H9 (cell line): Measurements from ENCODE around the gene DYNLRB1. TPM values are rescaled to one million over a fixed set of nuclear protein-coding genes. Genes with fewer than 3 reads are reported as not detected.

Experiments
- DNase-seq: peaks from one replicate; pipeline ENCODE4 v3.0.0-alpha.2; 2017
- H2AFZ ChIP-seq: one replicate; pipeline ENCODE4 v1.6.1; 2013; ENCODE audit warnings: mild to moderate bottlenecking, low read length, control low read depth, moderate library complexity
- H2AK5ac ChIP-seq: 2 replicates; pipeline ENCODE4 v1.6.1; 2013; ENCODE audit warnings: low read length, control low read depth, mixed read lengths; ENCODE audit not compliant: insufficient read length
- H2BK120ac ChIP-seq: one replicate; pipeline ENCODE4 v1.6.1; 2013; ENCODE audit warnings: low read depth, mild to moderate bottlenecking, low read length, control low read depth, inconsistent platforms; ENCODE audit not compliant: poor library complexity, severe bottlenecking
- H2BK12ac ChIP-seq: 2 replicates; pipeline ENCODE4 v1.6.1; 2013; ENCODE audit warnings: low read length, control low read depth, mixed read lengths, low read depth; ENCODE audit not compliant: insufficient read length
- H2BK15ac ChIP-seq: 2 replicates; pipeline ENCODE4 v1.6.1; 2013; ENCODE audit warnings: low read depth, low read length, control low read depth
- H2BK20ac ChIP-seq: one replicate; pipeline ENCODE4 v1.6.1; 2013; ENCODE audit warnings: low read depth, mild to moderate bottlenecking, low read length, control low read depth, inconsistent platforms; ENCODE audit not compliant: poor library complexity, severe bottlenecking
- H2BK5ac ChIP-seq: 2 replicates; pipeline ENCODE4 v1.6.1; 2013; ENCODE audit warnings: low read length, control low read depth, mixed read lengths; ENCODE audit not compliant: insufficient read length
- H3K14ac ChIP-seq: 2 replicates; pipeline ENCODE4 v1.6.1; 2013; ENCODE audit warnings: low read length, control low read depth; ENCODE audit not compliant: insufficient read depth
- H3K18ac ChIP-seq: 2 replicates; pipeline ENCODE4 v1.6.1; 2013; ENCODE audit warnings: low read depth, mild to moderate bottlenecking, mixed read lengths, low read length, control low read depth; ENCODE audit not compliant: insufficient read length
- H3K23ac ChIP-seq: 2 replicates; pipeline ENCODE4 v1.6.1; 2013; ENCODE audit warnings: low read length, control low read depth, mixed read lengths, low read depth; ENCODE audit not compliant: insufficient read length
- H3K23me2 ChIP-seq: 2 replicates; pipeline ENCODE4 v1.6.1; 2013; ENCODE audit warnings: low read depth, mild to moderate bottlenecking, mixed read lengths, low read length, control low read depth; ENCODE audit not compliant: insufficient read length, poor library complexity, severe bottlenecking
- H3K27ac ChIP-seq: 2 replicates; pipeline ENCODE4 v1.5.1; 2013; ENCODE audit warnings: low read length, control low read depth, mixed read lengths, low read depth; ENCODE audit not compliant: insufficient read length
- H3K27me3 ChIP-seq: 2 replicates; pipeline ENCODE4 v1.6.1; 2013; ENCODE audit warnings: low read length, control low read depth, inconsistent platforms; ENCODE audit not compliant: insufficient read depth
- H3K4ac ChIP-seq: 2 replicates; pipeline ENCODE4 v1.6.1; 2013; ENCODE audit warnings: low read depth, mild to moderate bottlenecking, control low read depth, inconsistent platforms, low read length, moderate library complexity
- H3K4me1 ChIP-seq: 2 replicates; pipeline ENCODE4 v1.6.1; 2013; ENCODE audit warnings: low read length, control low read depth, inconsistent platforms; ENCODE audit not compliant: insufficient read depth
- H3K4me2 ChIP-seq: 2 replicates; pipeline ENCODE4 v1.6.1; 2013; ENCODE audit warnings: low read length, control low read depth, mixed read lengths; ENCODE audit not compliant: insufficient read length, insufficient read depth
- H3K56ac ChIP-seq: 2 replicates; pipeline ENCODE4 v1.6.1; 2013; ENCODE audit warnings: low read depth, mild to moderate bottlenecking, mixed read lengths, low read length, control low read depth; ENCODE audit not compliant: insufficient read length
- H3K79me1 ChIP-seq: 2 replicates; pipeline ENCODE4 v1.6.1; 2013; ENCODE audit warnings: low read depth, mild to moderate bottlenecking, moderate library complexity, low read length, control low read depth, inconsistent platforms; ENCODE audit not compliant: insufficient read depth, poor library complexity, severe bottlenecking
- H3K79me2 ChIP-seq: 2 replicates; pipeline ENCODE4 v1.6.1; 2013; ENCODE audit warnings: low read length, control low read depth, inconsistent platforms; ENCODE audit not compliant: insufficient read depth
- H3K9ac ChIP-seq: 2 replicates; pipeline ENCODE4 v1.6.1; 2013; ENCODE audit warnings: low read length, control low read depth, mixed read lengths; ENCODE audit not compliant: insufficient read length; ENCODE audit errors: extremely low read depth
- H3K9me3 ChIP-seq: one replicate; pipeline ENCODE4 v1.6.1; 2013; ENCODE audit warnings: low read depth, low read length, inconsistent platforms; ENCODE audit not compliant: control insufficient read depth
- H3T11ph ChIP-seq: one replicate; pipeline ENCODE4 v1.6.1; 2013; ENCODE audit warnings: mild to moderate bottlenecking, low read length, control low read depth, inconsistent platforms
- H4K20me1 ChIP-seq: one replicate; pipeline ENCODE4 v1.6.1; 2013; ENCODE audit not compliant: control insufficient read depth, insufficient read length, insufficient read depth
- H4K5ac ChIP-seq: 2 replicates; pipeline ENCODE4 v1.6.1; 2013; ENCODE audit warnings: low read depth, mild to moderate bottlenecking, mixed read lengths, low read length, control low read depth; ENCODE audit not compliant: insufficient read length
- H4K8ac ChIP-seq: replicated peaks from 2 replicates; pipeline ENCODE4 v1.6.1; 2013; ENCODE audit warnings: low read length, control low read depth, mixed read lengths, low read depth; ENCODE audit not compliant: insufficient read length
- H4K91ac ChIP-seq: 2 replicates; pipeline ENCODE4 v1.6.1; 2013; ENCODE audit warnings: low read depth, mild to moderate bottlenecking, moderate library complexity, mixed read lengths, low read length, control low read depth; ENCODE audit not compliant: insufficient read length
- H3K27ac Mint-ChIP-seq, 3 experiments: 2 replicates in 2 of 3; 3 replicates in 1 of 3; pipeline ENCODE4 v1.8.0; 2020 to 2021; ENCODE audit warnings: mixed read lengths in 3 of 3, mild to moderate bottlenecking in 1 of 3, moderate library complexity in 1 of 3
- H3K27me3 Mint-ChIP-seq: 2 replicates; pipeline ENCODE4 v1.8.0; 2021; ENCODE audit warnings: low read depth, mild to moderate bottlenecking, moderate library complexity, mixed read lengths
- H3K36me3 Mint-ChIP-seq, 3 experiments: 2 replicates in 2 of 3; 3 replicates in 1 of 3; pipeline ENCODE4 v1.8.0; 2020 to 2021; ENCODE audit warnings: low read depth in 3 of 3, mixed read lengths in 3 of 3; ENCODE audit not compliant: insufficient read depth in 1 of 3
- H3K4me1 Mint-ChIP-seq, 2 experiments: 2 replicates each; pipeline ENCODE4 v1.8.0; 2020; ENCODE audit warnings: mixed read lengths in 2 of 2
- H3K4me3 Mint-ChIP-seq, 2 experiments: 2 replicates in 1 of 2; 3 replicates in 1 of 2; pipeline ENCODE4 v1.8.0; 2020 to 2021; ENCODE audit warnings: mild to moderate bottlenecking in 2 of 2, mixed read lengths in 2 of 2, moderate library complexity in 1 of 2
- H3K9me3 Mint-ChIP-seq, 2 experiments: 2 replicates in 1 of 2; 3 replicates in 1 of 2; pipeline ENCODE4 v1.8.0; 2020; ENCODE audit warnings: mild to moderate bottlenecking in 2 of 2, mixed read lengths in 2 of 2, moderate library complexity in 1 of 2
- WGBS: extraction: QIAGEN DNeasy Blood & Tissue Kit; methylation state at CpG from one replicate; pipeline ENCODE4 v1.1.7; 2013; ENCODE audit warnings: missing lambda C conversion rate, low lambda C conversion rate, mixed read lengths; ENCODE audit not compliant: insufficient read length; ENCODE audit errors: extremely low coverage; 5-methylcytosine and 5-hydroxymethylcytosine counted together
- total RNA-seq: library from RNA; stranded (reverse); gene quantifications from 2 replicates; pipeline ENCODE4 v1.2.1, GENCODE V29; 2021
- TF ChIP-seq, protein P1 (sequence below): fragments of 200-600 bp; sonication (generic); conservative IDR thresholded peaks from 3 replicates; pipeline ENCODE4 v1.8.0; 2021; ENCODE audit warnings: antibody characterized with exemption, mild to moderate bottlenecking

Gene DYNLRB1
- total RNA-seq, 1 experiment from 2014 or later, result 200 TPM

DNA sequence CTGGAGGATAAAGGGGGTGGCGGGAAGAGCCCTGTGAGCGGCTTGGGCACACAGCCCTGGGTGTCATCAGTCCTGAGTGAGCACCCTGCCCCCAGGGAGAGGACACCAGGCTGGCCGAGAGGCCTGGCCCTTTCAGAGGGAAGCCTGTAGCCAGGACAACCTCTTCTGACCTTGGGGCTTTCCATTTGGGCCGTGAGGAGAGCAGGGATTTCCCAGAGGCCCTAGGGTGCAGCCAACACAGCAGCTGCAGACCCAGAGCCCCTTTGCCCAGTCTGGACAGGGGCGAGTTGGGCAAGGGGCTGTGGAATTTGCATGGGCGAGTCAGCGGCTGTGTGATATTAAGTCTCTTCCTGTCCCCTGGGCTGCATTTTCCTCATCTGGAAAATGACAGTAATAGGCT, 48.6 kb downstream of the DYNLRB1 start:
- no peaks in the 10 kb centered on the region for H3K79me2 ChIP-seq
- H3K4me1 Mint-ChIP-seq, result peaks cover 11 to 14% of the 10 kb centered on the region in 2 experiments

More for the DNA sequence above, 48.6 kb downstream of the DYNLRB1 start:
- Histone ChIP-seq H3K27ac (no peak overlapping the region), H3K23me2 (no peaks in the 10 kb centered on the region), H2BK15ac (no peak overlapping the region), H2BK5ac (no peak overlapping the region), H2AFZ (no peak overlapping the region), H3K9ac (no peak overlapping the region), H4K20me1 (no peaks in the 10 kb centered on the region), H3K23ac (no peak overlapping the region), H3K4ac (no peak overlapping the region), H3K27me3 (no peaks in the 10 kb centered on the region), H3K18ac (no peak overlapping the region), H2BK20ac (no peak overlapping the region), H2BK12ac (no peak overlapping the region), H3K79me1 (no peaks in the 10 kb centered on the region), H4K91ac (no peak overlapping the region), H3K56ac (no peak overlapping the region), H3K14ac (no peak overlapping the region), H4K5ac (no peak overlapping the region), H2BK120ac (no peak overlapping the region), H3K9me3 (no peaks in the 10 kb centered on the region), H3K4me2 (no peak overlapping the region), H3K4me1 (no peaks in the 10 kb centered on the region), H4K8ac (no peak overlapping the region), H3T11ph (no peak overlapping the region), H2AK5ac (no peak overlapping the region)
- TF ChIP-seq, protein P1, sequence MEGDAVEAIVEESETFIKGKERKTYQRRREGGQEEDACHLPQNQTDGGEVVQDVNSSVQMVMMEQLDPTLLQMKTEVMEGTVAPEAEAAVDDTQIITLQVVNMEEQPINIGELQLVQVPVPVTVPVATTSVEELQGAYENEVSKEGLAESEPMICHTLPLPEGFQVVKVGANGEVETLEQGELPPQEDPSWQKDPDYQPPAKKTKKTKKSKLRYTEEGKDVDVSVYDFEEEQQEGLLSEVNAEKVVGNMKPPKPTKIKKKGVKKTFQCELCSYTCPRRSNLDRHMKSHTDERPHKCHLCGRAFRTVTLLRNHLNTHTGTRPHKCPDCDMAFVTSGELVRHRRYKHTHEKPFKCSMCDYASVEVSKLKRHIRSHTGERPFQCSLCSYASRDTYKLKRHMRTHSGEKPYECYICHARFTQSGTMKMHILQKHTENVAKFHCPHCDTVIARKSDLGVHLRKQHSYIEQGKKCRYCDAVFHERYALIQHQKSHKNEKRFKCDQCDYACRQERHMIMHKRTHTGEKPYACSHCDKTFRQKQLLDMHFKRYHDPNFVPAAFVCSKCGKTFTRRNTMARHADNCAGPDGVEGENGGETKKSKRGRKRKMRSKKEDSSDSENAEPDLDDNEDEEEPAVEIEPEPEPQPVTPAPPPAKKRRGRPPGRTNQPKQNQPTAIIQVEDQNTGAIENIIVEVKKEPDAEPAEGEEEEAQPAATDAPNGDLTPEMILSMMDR, result no peak
- Mint-ChIP-seq H3K27me3 (no peaks in the 10 kb centered on the region), H3K4me3 (no peak overlapping the region), H3K9me3 (no peaks in the 10 kb centered on the region), H3K36me3 (peaks cover 0 to 3% (median 2%) of the 10 kb centered on the region in 3 experiments; a peak in 3 of 7 replicates), H3K27ac (peak overlapping the region in 2 of 3 experiments; percentile 6 to 51; a peak in 3 of 7 replicates)
- WGBS, result no CpG with 5 or more reads among the region's 7 CpGs
- no peak for DNase-seq
